PC-9 (cell line): ENCODE results near the gene NUP188.

Experiments used
- CTCF ChIP-seq: fragments of 200-600 bp; sonication (generic); conservative IDR thresholded peaks from 2 replicates; pipeline ENCODE4 v1.6.1; 2017; ENCODE audit warnings: mixed run types, antibody characterized with exemption, mild to moderate bottlenecking, moderate library complexity
- EZH2 ChIP-seq: fragments of 200-600 bp; sonication (generic); IDR thresholded peaks from 2 replicates; pipeline ENCODE4 v1.8.0; 2017; ENCODE audit warnings: antibody characterized with exemption, low read depth

GRCh38 chr9:128945798-128946501 lies 1.5 kb upstream of the NUP188 start:
- TF ChIP-seq CTCF (no peak), EZH2 (no peak)
